WTC11 (cell line): ENCODE results near the gene OASL. TPM values are rescaled to one million over a fixed set of nuclear protein-coding genes. Genes with fewer than 3 reads are reported as not detected.

Experiments used
- ATAC-seq: fragments of 200-7000 bp; cut with Tn5 transposase; 2 replicates; pipeline ENCODE4 v1.10.0; 2021; ENCODE audit warnings: mild to moderate bottlenecking, moderate library complexity
- CTCF ChIA-PET: fragments of 300-600 bp; sonication (Branson Sonifier 250); formaldehyde crosslinking; loops from one replicate; lab custom pipeline; 2021; ENCODE audit warnings: antibody characterized with exemption; lab: Charles Lee
- POLR2A ChIA-PET: fragments of 350-600 bp; sonication (Branson Sonifier 250); formaldehyde crosslinking; loops from one replicate; lab custom pipeline; 2021; ENCODE audit warnings: antibody characterized with exemption; lab: Charles Lee
- DNase-seq: peaks from one replicate; pipeline ENCODE4 v3.0.0; 2021; ENCODE audit warnings: low spot score
- H3K27ac Mint-ChIP-seq: 2 replicates; pipeline ENCODE4 v1.8.0; 2021; ENCODE audit warnings: mixed read lengths
- H3K27me3 Mint-ChIP-seq: 2 replicates; pipeline ENCODE4 v1.8.0; 2021; ENCODE audit warnings: low read depth, mild to moderate bottlenecking, moderate library complexity, mixed read lengths
- H3K36me3 Mint-ChIP-seq: 2 replicates; pipeline ENCODE4 v1.8.0; 2021; ENCODE audit warnings: mixed read lengths
- H3K4me1 Mint-ChIP-seq: 2 replicates; pipeline ENCODE4 v1.8.0; 2022; ENCODE audit warnings: mixed read lengths
- H3K4me3 Mint-ChIP-seq: 2 replicates; pipeline ENCODE4 v1.8.0; 2021; ENCODE audit warnings: mild to moderate bottlenecking, moderate library complexity, mixed read lengths
- H3K9me3 Mint-ChIP-seq: 2 replicates; pipeline ENCODE4 v1.8.0; 2021; ENCODE audit warnings: mixed read lengths
- ARID4B ChIP-seq: sonication (generic); formaldehyde crosslinking; IDR thresholded peaks from 2 replicates; pipeline ENCODE4 v1.8.0; 2023; ENCODE audit warnings: missing genetic modification reagents, mild to moderate bottlenecking, borderline replicate concordance
- EMX1 ChIP-seq: fragments of 250-450 bp; sonication (Bioruptor Pico); IDR thresholded peaks from 2 replicates; pipeline ENCODE4 v1.8.0; 2021; ENCODE audit warnings: mild to moderate bottlenecking
- ERG ChIP-seq: fragments of 250-450 bp; sonication (Bioruptor Pico); IDR thresholded peaks from 2 replicates; pipeline ENCODE4 v1.8.0; 2021; ENCODE audit warnings: mild to moderate bottlenecking
- ESRRA ChIP-seq: sonication (generic); formaldehyde crosslinking; IDR thresholded peaks from 2 replicates; pipeline ENCODE4 v1.8.1; 2022; ENCODE audit warnings: mild to moderate bottlenecking, missing genetic modification reagents, borderline replicate concordance
- FOXK1 ChIP-seq: sonication (generic); formaldehyde crosslinking; IDR thresholded peaks from 2 replicates; pipeline ENCODE4 v1.8.0; 2022; ENCODE audit warnings: mild to moderate bottlenecking, moderate library complexity, missing genetic modification reagents
- IRF2 ChIP-seq: sonication (generic); formaldehyde crosslinking; IDR thresholded peaks from 2 replicates; pipeline ENCODE4 v1.8.0; 2022; ENCODE audit warnings: low read depth, missing genetic modification reagents, borderline replicate concordance
- JAZF1 ChIP-seq: fragments of 250-450 bp; sonication (Bioruptor Pico); IDR thresholded peaks from 2 replicates; pipeline ENCODE4 v1.9.0; 2021; ENCODE audit warnings: moderate library complexity, mild to moderate bottlenecking, inconsistent platforms
- MLX ChIP-seq: sonication (generic); formaldehyde crosslinking; IDR thresholded peaks from 2 replicates; pipeline ENCODE4 v1.8.1; 2023; ENCODE audit warnings: mild to moderate bottlenecking, missing genetic modification reagents, moderate library complexity
- OVOL2 ChIP-seq: fragments of 250-450 bp; sonication (Bioruptor Pico); IDR thresholded peaks from 2 replicates; pipeline ENCODE4 v1.9.0; 2021; ENCODE audit warnings: mild to moderate bottlenecking, borderline replicate concordance
- PRDM15 ChIP-seq: sonication (generic); formaldehyde crosslinking; IDR thresholded peaks from 2 replicates; pipeline ENCODE4 v1.8.0; 2022; ENCODE audit warnings: missing genetic modification reagents
- RELA ChIP-seq: sonication (generic); formaldehyde crosslinking; IDR thresholded peaks from 2 replicates; pipeline ENCODE4 v1.8.1; 2022; ENCODE audit warnings: missing genetic modification reagents, mild to moderate bottlenecking, borderline replicate concordance
- SOX15 ChIP-seq: fragments of 250-450 bp; sonication (Bioruptor Pico); IDR thresholded peaks from 2 replicates; pipeline ENCODE4 v1.9.0; 2021; ENCODE audit warnings: mild to moderate bottlenecking
- TCF7 ChIP-seq: sonication (generic); formaldehyde crosslinking; IDR thresholded peaks from 2 replicates; pipeline ENCODE4 v1.8.0; 2022; ENCODE audit warnings: mild to moderate bottlenecking, low read depth, missing genetic modification reagents, moderate library complexity
- USF1 ChIP-seq: sonication (generic); formaldehyde crosslinking; IDR thresholded peaks from 2 replicates; pipeline ENCODE4 v1.8.0; 2022; ENCODE audit warnings: mild to moderate bottlenecking, missing genetic modification reagents
- ZNF219 ChIP-seq: sonication (generic); formaldehyde crosslinking; IDR thresholded peaks from 2 replicates; pipeline ENCODE4 v1.8.0; 2023; ENCODE audit warnings: missing genetic modification reagents, mild to moderate bottlenecking, borderline replicate concordance
- ZNF232 ChIP-seq: sonication (generic); formaldehyde crosslinking; IDR thresholded peaks from 2 replicates; pipeline ENCODE4 v1.8.0; 2022; ENCODE audit warnings: mild to moderate bottlenecking, missing genetic modification reagents
- total RNA-seq: library from RNA; stranded (reverse); gene quantifications from 3 replicates; pipeline ENCODE4 v1.2.3, GENCODE V29; 2021
- TF ChIP-seq, protein P1 (sequence below): sonication (generic); formaldehyde crosslinking; IDR thresholded peaks from 2 replicates; pipeline ENCODE4 v1.8.1; 2022; ENCODE audit warnings: low read depth, mild to moderate bottlenecking, moderate library complexity, missing genetic modification reagents, borderline replicate concordance
- TF ChIP-seq, protein P2 (sequence below): sonication (generic); formaldehyde crosslinking; IDR thresholded peaks from 2 replicates; pipeline ENCODE4 v1.8.0; 2022; ENCODE audit warnings: mild to moderate bottlenecking, missing genetic modification reagents
- TF ChIP-seq, protein P3 (sequence below): sonication (generic); formaldehyde crosslinking; IDR thresholded peaks from 2 replicates; pipeline ENCODE4 v1.8.1; 2023; ENCODE audit warnings: mild to moderate bottlenecking, moderate library complexity, missing genetic modification reagents
- TF ChIP-seq, protein P4 (sequence below): sonication (generic); formaldehyde crosslinking; IDR thresholded peaks from 2 replicates; pipeline ENCODE4 v1.8.1; 2022; ENCODE audit warnings: missing genetic modification reagents, borderline replicate concordance

The OASL gene
- total RNA-seq, 1 experiment from 2014 or later, result 0.28 TPM

- TF ChIP-seq, protein P1, sequence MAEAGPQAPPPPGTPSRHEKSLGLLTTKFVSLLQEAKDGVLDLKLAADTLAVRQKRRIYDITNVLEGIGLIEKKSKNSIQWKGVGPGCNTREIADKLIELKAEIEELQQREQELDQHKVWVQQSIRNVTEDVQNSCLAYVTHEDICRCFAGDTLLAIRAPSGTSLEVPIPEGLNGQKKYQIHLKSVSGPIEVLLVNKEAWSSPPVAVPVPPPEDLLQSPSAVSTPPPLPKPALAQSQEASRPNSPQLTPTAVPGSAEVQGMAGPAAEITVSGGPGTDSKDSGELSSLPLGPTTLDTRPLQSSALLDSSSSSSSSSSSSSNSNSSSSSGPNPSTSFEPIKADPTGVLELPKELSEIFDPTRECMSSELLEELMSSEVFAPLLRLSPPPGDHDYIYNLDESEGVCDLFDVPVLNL, result no peak
- TF ChIP-seq, protein P2, sequence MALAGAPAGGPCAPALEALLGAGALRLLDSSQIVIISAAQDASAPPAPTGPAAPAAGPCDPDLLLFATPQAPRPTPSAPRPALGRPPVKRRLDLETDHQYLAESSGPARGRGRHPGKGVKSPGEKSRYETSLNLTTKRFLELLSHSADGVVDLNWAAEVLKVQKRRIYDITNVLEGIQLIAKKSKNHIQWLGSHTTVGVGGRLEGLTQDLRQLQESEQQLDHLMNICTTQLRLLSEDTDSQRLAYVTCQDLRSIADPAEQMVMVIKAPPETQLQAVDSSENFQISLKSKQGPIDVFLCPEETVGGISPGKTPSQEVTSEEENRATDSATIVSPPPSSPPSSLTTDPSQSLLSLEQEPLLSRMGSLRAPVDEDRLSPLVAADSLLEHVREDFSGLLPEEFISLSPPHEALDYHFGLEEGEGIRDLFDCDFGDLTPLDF (CRISPR knock-in tag), result no peak
- TF ChIP-seq EMX1, result no peak
- no peak for TF ChIP-seq ARID4B
- TF ChIP-seq OVOL2 (CRISPR knock-in tag), result no peak
Observed at GRCh38 chr12:120992989-120993388, 46.1 kb downstream of the OASL start (continued).

DNA sequence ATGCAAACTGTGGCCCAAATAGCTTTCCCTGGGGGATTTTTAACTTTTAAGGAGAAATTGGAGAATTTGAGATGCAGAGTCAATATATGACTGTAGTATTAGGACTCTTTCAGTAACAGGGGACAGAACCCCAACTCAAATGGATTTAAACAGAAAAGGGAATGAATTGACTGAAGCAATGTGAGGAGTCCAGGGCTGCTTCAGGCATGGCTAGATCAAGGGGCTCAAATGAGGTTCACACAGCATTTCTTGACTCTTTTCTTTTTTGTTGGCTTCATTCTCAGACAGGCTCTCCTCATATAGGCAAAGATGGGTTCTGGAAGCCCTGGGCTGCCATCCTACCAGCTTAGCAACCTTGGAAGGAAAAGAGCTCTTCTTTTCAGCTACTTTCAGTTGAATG, 47.1 kb downstream of the OASL start:
- Mint-ChIP-seq H3K27ac (no peak overlapping the region), H3K36me3 (no peaks in the 10 kb centered on the region), H3K9me3 (peaks cover 12% of the 10 kb centered on the region), H3K4me3 (no peak overlapping the region), H3K4me1 (no peaks in the 10 kb centered on the region), H3K27me3 (peaks cover 5% of the 10 kb centered on the region; the same call in 1 of the 2 replicates)
- ATAC-seq (no peak), DNase-seq (no peak)
- ChIA-PET POLR2A (no interaction called here), CTCF (interaction anchor here (3.1 to 3.5 kb wide), 2 partner anchors 13 to 20 kb away, joined by 14 to 17 read pairs; no protein-coding TSS in a partner anchor)
- TF ChIP-seq JAZF1 (CRISPR knock-in tag) (no peak), RELA (CRISPR knock-in tag) (no peak), FOXK1 (CRISPR knock-in tag) (no peak), ZNF232 (CRISPR knock-in tag) (no peak), PRDM15 (CRISPR knock-in tag) (no peak), IRF2 (CRISPR knock-in tag) (no peak), MLX (no peak), USF1 (CRISPR knock-in tag) (no peak), ERG (no peak), ZNF219 (CRISPR knock-in tag) (no peak), ESRRA (CRISPR knock-in tag) (no peak), TCF7 (CRISPR knock-in tag) (no peak), SOX15 (CRISPR knock-in tag) (no peak)
- TF ChIP-seq, protein P3, sequence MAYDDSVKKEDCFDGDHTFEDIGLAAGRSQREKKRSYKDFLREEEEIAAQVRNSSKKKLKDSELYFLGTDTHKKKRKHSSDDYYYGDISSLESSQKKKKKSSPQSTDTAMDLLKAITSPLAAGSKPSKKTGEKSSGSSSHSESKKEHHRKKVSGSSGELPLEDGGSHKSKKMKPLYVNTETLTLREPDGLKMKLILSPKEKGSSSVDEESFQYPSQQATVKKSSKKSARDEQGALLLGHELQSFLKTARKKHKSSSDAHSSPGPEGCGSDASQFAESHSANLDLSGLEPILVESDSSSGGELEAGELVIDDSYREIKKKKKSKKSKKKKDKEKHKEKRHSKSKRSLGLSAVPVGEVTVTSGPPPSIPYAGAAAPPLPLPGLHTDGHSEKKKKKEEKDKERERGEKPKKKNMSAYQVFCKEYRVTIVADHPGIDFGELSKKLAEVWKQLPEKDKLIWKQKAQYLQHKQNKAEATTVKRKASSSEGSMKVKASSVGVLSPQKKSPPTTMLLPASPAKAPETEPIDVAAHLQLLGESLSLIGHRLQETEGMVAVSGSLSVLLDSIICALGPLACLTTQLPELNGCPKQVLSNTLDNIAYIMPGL (CRISPR knock-in tag), result no peak
- TF ChIP-seq, protein P4, sequence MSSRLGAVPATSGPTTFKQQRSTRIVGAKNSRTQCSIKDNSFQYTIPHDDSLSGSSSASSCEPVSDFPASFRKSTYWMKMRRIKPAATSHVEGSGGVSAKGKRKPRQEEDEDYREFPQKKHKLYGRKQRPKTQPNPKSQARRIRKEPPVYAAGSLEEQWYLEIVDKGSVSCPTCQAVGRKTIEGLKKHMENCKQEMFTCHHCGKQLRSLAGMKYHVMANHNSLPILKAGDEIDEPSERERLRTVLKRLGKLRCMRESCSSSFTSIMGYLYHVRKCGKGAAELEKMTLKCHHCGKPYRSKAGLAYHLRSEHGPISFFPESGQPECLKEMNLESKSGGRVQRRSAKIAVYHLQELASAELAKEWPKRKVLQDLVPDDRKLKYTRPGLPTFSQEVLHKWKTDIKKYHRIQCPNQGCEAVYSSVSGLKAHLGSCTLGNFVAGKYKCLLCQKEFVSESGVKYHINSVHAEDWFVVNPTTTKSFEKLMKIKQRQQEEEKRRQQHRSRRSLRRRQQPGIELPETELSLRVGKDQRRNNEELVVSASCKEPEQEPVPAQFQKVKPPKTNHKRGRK (CRISPR knock-in tag), result no peak
